Measurements from ENCODE around the gene HTT. TPM values are rescaled to one million over a fixed set of nuclear protein-coding genes. Genes with fewer than 3 reads are reported as not detected.

HTT gene
- total and polyA plus RNA-seq, 9 of the 15 experiments (the other 6 are each of a cell fraction or from before 2014, with no cell fraction given) = 0.66 to 31.6 (median 14.7) TPM

GRCh38 chr4:3106339-3107186, 32.1 kb downstream of the HTT start (continued):
- no peak for TF ChIP-seq GATAD2B (IDR thresholded peaks at IDR 0.05; ENCODE audit: borderline replicate concordance)
- no peak for TF ChIP-seq MAFK (IDR thresholded peaks at IDR 0.05; ENCODE audit: low read length)
- TF ChIP-seq, protein P1, sequence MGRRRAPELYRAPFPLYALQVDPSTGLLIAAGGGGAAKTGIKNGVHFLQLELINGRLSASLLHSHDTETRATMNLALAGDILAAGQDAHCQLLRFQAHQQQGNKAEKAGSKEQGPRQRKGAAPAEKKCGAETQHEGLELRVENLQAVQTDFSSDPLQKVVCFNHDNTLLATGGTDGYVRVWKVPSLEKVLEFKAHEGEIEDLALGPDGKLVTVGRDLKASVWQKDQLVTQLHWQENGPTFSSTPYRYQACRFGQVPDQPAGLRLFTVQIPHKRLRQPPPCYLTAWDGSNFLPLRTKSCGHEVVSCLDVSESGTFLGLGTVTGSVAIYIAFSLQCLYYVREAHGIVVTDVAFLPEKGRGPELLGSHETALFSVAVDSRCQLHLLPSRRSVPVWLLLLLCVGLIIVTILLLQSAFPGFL (CRISPR knock-in tag; IDR thresholded peaks at IDR 0.05) = no peak
- TF ChIP-seq, protein P2, sequence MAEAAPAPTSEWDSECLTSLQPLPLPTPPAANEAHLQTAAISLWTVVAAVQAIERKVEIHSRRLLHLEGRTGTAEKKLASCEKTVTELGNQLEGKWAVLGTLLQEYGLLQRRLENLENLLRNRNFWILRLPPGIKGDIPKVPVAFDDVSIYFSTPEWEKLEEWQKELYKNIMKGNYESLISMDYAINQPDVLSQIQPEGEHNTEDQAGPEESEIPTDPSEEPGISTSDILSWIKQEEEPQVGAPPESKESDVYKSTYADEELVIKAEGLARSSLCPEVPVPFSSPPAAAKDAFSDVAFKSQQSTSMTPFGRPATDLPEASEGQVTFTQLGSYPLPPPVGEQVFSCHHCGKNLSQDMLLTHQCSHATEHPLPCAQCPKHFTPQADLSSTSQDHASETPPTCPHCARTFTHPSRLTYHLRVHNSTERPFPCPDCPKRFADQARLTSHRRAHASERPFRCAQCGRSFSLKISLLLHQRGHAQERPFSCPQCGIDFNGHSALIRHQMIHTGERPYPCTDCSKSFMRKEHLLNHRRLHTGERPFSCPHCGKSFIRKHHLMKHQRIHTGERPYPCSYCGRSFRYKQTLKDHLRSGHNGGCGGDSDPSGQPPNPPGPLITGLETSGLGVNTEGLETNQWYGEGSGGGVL (CRISPR knock-in tag; IDR thresholded peaks at IDR 0.05) = no peak
- peak in 1 of 3 experiments; percentile 24 for TF ChIP-seq YY1 (IDR thresholded peaks at IDR 0.05; ENCODE audit: borderline replicate concordance in 1 of 3, control insufficient read depth in 1 of 3, extremely low read depth in 1 of 3, insufficient read depth in 3 of 3, insufficient read length in 1 of 3, insufficient replicate concordance in 2 of 3, low read depth in 1 of 3, low read length in 2 of 3)
- no peak for TF ChIP-seq ZNF224 (CRISPR knock-in tag; IDR thresholded peaks at IDR 0.05)
- TF ChIP-seq, protein P3, sequence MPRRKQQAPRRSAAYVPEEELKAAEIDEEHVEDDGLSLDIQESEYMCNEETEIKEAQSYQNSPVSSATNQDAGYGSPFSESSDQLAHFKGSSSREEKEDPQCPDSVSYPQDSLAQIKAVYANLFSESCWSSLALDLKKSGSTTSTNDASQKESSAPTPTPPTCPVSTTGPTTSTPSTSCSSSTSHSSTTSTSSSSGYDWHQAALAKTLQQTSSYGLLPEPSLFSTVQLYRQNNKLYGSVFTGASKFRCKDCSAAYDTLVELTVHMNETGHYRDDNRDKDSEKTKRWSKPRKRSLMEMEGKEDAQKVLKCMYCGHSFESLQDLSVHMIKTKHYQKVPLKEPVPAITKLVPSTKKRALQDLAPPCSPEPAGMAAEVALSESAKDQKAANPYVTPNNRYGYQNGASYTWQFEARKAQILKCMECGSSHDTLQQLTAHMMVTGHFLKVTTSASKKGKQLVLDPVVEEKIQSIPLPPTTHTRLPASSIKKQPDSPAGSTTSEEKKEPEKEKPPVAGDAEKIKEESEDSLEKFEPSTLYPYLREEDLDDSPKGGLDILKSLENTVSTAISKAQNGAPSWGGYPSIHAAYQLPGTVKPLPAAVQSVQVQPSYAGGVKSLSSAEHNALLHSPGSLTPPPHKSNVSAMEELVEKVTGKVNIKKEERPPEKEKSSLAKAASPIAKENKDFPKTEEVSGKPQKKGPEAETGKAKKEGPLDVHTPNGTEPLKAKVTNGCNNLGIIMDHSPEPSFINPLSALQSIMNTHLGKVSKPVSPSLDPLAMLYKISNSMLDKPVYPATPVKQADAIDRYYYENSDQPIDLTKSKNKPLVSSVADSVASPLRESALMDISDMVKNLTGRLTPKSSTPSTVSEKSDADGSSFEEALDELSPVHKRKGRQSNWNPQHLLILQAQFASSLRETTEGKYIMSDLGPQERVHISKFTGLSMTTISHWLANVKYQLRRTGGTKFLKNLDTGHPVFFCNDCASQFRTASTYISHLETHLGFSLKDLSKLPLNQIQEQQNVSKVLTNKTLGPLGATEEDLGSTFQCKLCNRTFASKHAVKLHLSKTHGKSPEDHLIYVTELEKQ (CRISPR knock-in tag; IDR thresholded peaks at IDR 0.05) = no peak
- no peak for TF ChIP-seq ZNF407 (IDR thresholded peaks at IDR 0.05; ENCODE audit: low read depth)
- no peak for TF ChIP-seq PCBP2 (IDR thresholded peaks at IDR 0.05; ENCODE audit: low read depth, low read length, poor library complexity, severe bottlenecking)
- TF ChIP-seq NFE2L1 (tag; IDR thresholded peaks at IDR 0.05; ENCODE audit: borderline replicate concordance, low read depth) = no peak
